ENCODE data around the gene FUNDC2.

GRCh38 chrX:155054255-155054654, 27.6 kb downstream of the FUNDC2 start:
- TF ChIP-seq CTCF (optimal IDR thresholded peaks at IDR 0.05 in 1 of 3, IDR thresholded peaks at IDR 0.05 in 1 of 3, conservative IDR thresholded peaks at IDR 0.05 in 1 of 3; ENCODE audit: extremely low read depth in 1 of 3, insufficient read depth in 2 of 3, low read length in 3 of 3), result no peak
- no peak for TF ChIP-seq EZH2 (IDR thresholded peaks at IDR 0.05; ENCODE audit: low read length)

Data from keratinocyte (primary cell).